T1000 (cell line): ENCODE measurements around the gene FAM193A.
"Not testable (repeated sequence)": the region's sequence is repeated elsewhere in the genome, so short reads cannot be mapped to it uniquely, and the experiment has no call there.

Source experiments
- DNase-seq: peaks from one replicate; lab custom pipeline; 2025; ENCODE audit warnings: mixed read lengths; lab: John Stamatoyannopoulos, UW

FAM193A gene

GRCh38 chr4:2728221-2728620, 191.8 kb downstream of the FAM193A start:
- DNase-seq: no peak

- no peak for DNase-seq
Measured at GRCh38 chr4:2728806-2729532, 192.5 kb downstream of the FAM193A start.

- no peak for DNase-seq
Measured at GRCh38 chr4:2729533-2729875, 193.1 kb downstream of the FAM193A start.

- DNase-seq: no peak
Measured at GRCh38 chr4:2731907-2732317, 195.5 kb downstream of the FAM193A start.

- DNase-seq: no peak
Measured at GRCh38 chr4:2732526-2732925, 196.1 kb downstream of the FAM193A start.

- DNase-seq: no peak
Measured at GRCh38 chr4:2733001-2733843, 196.8 kb downstream of the FAM193A start.

- DNase-seq: no peak
Measured at GRCh38 chr4:2733844-2734574, 197.6 kb downstream of the FAM193A start.

GRCh38 chr4:2734612-2735011, 198.2 kb downstream of the FAM193A start:
- DNase-seq: no peak

- DNase-seq: no peak
Measured at GRCh38 chr4:2735869-2736268, 199.4 kb downstream of the FAM193A start.

GRCh38 chr4:2738296-2738695, 201.8 kb downstream of the FAM193A start:
- DNase-seq: not testable (repeated sequence)

- no peak for DNase-seq
Measured at GRCh38 chr4:2741626-2742025, 205.2 kb downstream of the FAM193A start.

GRCh38 chr4:2742081-2742822, 205.8 kb downstream of the FAM193A start:
- no peak for DNase-seq

- no peak for DNase-seq
Measured at GRCh38 chr4:2742823-2743517, 206.5 kb downstream of the FAM193A start.

GRCh38 chr4:2743518-2744445, 207.3 kb downstream of the FAM193A start:
- DNase-seq: no peak

- DNase-seq: no peak
Measured at GRCh38 chr4:2744576-2745270, 208.3 kb downstream of the FAM193A start.

- DNase-seq: no peak
Measured at GRCh38 chr4:2745516-2745915, 209.1 kb downstream of the FAM193A start.

- DNase-seq: peak; percentile 84
Measured at GRCh38 chr4:2745981-2746806, 209.7 kb downstream of the FAM193A start.

- no peak for DNase-seq
Measured at GRCh38 chr4:2746891-2747695, 210.6 kb downstream of the FAM193A start.
